Left kidney (tissue), 2 donors: Measurements from ENCODE around the gene SLC25A36. TPM values are rescaled to one million over a fixed set of nuclear protein-coding genes. Genes with fewer than 3 reads are reported as not detected.
"Not testable (repeated sequence)": the region's sequence is repeated elsewhere in the genome, so short reads cannot be mapped to it uniquely, and the experiment has no call there.

Experiments used
- DNase-seq: peaks from one replicate; pipeline ENCODE4 v3.0.0-alpha.2; 2013
- polyA plus RNA-seq: library from polyadenylated mRNA; unstranded; fragments of 120-200 nt; gene quantifications from one replicate; pipeline ENCODE4 v1.2.1, GENCODE V29; 2013; ENCODE audit not compliant: insufficient read length

SLC25A36 gene
- polyA plus RNA-seq, 1 donor: 210 TPM

DNA sequence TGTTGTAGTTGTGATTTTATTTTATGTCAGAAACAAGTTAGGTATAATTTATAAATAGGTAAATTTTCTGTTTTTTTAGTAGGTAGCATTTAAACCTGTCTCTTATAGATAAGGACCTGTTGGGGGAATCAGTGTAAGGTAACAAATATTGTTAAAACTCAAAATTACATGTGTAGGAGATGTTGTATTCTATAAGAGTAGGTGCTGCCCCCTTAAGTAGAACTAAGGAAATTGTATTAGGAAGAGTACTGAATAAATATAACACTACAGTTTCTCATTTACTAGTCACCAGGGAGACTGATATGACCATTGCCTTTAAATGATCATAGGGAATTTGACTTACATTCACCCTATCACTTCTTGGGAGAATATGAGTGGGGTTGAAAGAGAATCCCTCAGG, 31.2 kb downstream of the SLC25A36 start:
- no peak for DNase-seq

DNA sequence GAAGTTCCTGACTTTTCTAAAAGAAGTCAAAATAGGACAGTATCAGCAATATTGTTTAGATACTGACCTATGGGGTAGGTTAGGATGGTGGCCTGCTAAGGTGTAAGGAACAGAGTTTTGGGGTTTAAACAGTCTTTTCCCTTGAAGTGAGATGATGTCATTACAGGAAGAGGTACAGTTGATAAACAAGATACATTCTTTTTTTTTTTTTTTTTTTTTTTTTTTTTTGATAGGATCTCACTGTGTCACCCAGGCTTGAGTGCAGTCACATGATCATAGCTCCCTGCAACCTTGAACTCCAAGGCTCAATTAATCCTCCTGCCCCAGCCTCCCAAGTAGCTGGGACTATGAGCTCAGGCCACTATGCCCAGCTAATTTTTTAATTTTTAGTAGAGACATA, 33.3 kb downstream of the SLC25A36 start:
- no peak for DNase-seq

DNA sequence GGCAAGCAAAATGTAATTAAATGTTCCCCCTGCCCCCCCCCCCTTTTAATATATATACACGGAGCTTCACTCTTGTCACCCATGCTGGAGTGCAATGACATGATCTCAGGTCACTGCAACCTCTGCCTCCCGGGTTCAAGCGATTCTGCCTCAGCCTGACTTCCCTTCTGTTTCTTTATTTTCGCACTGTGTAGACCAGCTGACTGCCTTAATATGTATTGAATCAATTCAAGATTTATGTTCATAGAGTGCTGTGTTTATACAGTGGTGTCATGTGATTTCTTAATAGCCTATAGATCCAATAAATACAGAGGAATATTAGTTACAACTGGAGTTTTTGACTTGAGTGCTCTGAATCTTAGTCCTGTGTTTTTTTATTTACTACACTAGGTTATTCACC, 39.0 kb downstream of the SLC25A36 start:
- no peak for DNase-seq

DNA sequence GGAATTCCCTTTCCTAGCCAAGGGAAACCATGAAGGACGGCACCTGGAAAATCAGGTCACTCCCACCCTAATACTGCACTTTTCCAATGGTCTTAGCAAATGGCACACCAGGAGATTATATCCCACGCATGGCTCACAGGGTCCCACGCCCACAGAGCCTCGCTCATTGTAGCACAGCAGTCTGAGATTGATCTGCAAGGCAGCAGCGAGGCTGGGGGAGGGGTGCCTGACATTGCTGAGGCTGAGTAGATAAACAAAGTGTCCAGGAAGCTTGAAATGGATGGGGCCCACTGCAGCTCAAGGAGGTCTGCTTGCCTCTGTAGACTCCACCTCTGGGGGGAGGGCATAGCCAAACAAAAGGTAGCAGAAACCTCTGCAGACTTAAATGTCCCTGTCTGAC, 46.2 kb downstream of the SLC25A36 start:
- not testable (repeated sequence) for DNase-seq

DNA sequence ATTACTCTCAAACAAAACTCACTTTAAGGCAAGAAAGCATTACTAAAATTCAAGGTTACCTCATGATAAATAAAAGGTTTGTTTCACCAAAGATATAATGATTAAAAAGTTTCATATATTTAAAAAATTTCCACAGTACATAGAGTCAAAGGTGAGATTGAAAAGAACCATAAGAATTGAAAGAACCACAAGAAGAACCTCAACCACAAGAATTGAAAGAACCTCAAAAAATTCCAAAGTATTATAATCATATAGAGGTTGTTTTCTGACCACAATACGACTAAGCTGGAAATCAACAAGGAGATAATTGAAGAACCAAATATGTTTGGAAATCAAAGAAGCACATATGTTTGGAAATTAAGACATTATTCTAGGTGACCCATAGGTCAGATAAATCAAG, 52.7 kb downstream of the SLC25A36 start:
- no peak for DNase-seq

DNA sequence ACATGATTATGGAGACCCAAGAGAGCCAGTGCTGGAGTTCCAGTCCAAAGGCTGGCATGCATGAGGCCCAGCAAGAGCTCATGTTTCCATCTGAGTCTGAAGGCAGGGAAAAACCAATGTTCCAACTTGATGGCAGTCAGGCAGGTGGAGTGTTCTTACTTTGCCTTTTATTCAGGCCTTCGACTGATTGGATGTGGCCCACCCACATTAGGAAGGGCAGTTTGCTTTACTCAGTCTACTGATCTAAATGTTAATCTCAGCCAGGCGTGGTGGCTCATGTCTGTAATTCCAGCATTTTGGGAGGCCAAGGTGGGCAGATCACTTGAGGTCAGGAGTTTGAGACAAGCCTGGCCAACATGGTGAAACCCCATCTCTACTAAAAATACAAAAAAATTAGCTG, 53.2 kb downstream of the SLC25A36 start:
- DNase-seq: not testable (repeated sequence)

DNA sequence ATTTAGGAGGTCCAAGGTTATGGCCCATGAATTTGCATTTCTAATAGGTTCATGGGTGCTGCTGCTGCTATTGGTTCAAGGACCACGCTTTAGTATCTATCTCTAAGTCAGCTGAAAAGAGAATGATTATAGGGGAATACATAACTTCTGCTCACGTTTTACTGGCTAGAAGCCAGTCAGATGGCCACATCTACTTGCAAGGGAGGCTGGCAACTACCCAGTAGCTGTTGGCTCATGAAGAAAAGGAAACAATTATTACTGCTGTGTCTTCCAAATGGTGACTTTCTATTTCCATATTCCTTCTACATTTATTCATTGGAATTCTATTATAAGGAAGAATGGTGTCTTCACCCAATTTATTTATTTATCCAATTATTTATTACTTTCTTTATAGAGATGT, 54.2 kb downstream of the SLC25A36 start:
- DNase-seq: no peak

DNA sequence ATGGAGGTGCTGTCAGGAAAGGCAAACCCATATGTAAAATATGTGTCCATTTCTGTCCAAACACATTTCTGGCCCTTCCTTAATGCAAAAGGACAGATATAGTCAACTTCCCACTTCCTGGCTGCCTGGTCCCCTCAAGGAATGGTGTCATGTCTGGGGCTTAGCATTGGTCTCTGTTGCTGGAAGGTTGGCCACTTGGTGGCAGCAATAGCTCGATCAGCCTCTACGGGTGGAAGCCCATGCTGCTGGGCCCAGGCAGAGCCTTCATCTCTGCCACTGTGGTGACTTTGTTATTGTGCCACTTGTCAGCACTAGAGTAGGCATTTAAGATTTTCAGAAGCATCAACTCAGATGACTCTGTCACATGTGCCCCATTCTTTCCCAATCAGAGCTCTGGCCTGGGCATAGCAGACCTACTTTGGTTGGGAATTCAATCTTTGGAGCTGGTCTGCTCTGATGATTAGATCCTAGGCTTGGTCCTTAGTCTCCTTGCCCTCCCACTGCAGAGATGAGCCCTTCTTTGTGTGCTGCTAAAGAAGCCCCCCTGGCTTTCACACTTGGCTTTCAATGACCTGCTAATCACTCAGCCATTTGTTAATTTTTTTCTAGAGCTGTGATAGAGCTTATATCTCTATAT, 58.5 kb downstream of the SLC25A36 start:
- DNase-seq: peak; percentile 67

DNA sequence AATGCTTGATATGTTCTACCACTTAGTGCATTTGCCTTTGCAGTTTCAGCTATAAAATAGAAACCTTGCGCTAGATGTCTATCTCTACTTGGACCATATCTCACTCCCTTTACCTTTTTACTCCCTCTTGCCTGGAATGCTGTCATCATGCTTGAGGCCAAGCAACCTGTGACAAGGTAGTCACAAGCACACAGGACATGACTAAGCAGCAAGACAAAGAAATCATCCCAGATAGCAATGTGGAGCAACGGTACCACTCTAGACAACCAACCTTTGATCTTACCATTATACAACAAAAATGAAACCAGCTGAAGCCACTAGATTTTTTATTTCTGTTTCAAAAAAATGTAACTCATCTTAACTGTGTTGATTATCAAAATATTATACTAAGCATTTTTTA, 59.0 kb downstream of the SLC25A36 start:
- DNase-seq: no peak

DNA sequence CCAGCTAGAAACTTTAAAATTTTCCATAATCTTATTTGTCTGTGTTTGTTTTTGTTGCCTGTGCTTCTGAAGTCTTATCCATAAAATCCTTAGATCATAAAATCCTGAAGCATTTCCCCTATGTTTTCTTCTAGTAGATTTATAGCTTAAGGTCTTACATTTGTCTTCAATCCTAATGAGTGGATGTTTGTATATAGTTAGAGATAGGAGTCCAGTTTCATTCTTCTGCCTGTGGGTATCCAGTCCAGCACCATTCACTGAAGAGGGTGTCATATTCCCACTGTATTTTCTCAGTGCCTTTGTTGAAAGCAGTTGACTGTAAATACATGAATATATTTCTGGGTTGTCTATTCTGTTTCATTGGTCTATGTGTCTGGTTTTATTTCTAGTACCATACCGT, 64.7 kb downstream of the SLC25A36 start:
- DNase-seq: no peak

DNA sequence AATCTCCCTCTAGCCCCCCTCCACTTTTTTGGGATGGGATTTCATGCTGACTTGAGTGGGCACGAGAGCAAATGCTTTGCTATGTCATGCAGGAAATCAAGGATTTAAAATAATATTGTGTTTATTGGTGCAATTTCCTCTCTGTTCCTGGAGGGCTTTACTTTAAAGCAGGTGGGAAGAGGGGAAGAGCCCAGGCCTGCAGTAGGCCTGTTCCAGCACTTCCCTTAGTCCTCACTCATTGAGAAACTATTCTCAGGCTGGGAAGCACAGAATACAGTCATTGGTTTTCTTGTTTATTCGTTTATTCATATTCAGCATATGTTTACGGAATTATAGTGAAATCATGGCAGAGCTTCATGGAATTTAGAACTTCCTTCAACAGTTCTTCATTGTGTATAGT, 67.9 kb downstream of the SLC25A36 start:
- no peak for DNase-seq

DNA sequence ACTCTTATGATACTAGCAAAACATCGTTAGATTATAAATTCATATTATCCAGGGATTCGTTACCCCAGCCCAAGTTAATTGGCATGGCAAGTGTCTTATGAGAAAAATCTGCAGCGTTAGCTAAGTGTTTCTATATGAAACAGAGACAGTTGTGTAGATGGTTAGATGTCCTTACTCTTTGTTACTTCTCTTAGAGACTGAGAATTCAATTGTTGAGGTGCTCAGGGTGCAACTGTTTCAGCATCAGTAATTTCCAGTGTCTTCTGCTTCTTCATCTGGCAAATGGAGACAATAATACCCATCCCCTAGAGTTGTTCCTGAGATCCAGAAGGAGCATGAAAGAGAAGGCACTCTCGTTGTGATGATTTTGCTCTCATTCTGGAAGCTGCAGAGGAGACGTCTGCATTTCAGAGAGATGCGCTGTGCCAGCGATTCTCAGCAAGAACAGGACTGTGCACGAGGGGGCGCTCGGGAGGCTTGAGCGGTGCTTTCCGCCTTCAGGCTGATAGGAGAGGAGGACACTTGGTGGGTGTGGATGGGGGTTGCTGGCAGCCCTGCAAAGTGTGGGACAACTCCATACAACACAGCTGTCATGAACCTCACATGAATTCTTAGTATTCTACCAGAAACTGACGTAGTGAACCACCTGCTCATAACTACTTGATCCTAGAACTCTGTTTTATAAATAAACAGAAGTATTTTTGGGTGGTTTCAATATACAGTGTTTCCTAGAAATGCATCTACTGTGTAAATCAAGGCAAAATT, 69.8 kb downstream of the SLC25A36 start:
- DNase-seq: peak; percentile 67

DNA sequence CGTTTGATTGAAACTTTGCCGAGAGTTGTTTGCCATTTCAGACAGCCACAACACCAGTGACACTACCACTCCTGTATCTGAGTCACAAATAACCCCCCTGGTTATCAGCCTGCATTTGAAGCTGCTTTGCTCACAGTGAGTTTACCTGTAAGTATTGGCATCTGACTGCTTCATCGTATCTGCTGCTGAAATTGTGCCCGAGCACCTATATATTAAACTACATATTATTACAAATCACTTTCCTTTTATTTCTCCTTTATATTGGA, 70.3 kb downstream of the SLC25A36 start:
- no peak for DNase-seq

DNA sequence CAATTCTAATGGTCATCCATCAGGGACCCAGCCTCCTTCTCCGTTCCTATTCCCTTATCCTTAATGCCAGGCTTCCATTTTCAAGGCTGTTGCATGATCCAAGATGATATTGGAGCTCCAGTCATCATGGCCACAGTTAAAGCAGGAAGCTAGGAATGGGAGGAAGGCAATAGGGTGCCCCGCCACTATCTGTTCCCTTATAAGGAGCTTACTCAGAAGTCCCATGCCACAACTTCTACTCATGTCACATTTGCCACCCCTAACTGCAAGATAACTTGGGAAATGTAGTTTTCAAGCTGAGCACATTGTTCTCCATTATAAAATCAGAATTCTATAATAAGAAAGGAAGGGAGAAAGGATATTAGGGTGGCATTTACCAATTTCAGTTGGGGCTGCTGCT, 70.9 kb downstream of the SLC25A36 start:
- no peak for DNase-seq

DNA sequence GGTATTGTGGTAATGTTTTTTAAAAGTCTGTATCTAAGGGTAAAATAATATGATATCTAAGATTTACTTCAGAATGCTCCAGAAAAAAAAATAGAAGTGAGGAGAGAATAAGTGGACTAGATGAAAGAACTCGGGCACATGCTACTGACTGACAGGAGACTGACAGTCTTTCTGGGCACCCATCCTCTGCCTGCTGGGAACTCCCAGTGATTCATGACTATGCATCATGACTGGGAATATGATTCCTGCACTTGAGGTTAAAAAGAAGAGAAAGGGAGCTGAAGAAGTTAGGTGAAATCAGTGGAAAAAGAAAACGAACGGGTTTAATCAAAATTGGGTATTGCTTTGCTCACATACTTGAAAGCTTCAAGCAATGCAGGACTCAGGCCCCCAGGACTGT, 73.8 kb downstream of the SLC25A36 start:
- no peak for DNase-seq

DNA sequence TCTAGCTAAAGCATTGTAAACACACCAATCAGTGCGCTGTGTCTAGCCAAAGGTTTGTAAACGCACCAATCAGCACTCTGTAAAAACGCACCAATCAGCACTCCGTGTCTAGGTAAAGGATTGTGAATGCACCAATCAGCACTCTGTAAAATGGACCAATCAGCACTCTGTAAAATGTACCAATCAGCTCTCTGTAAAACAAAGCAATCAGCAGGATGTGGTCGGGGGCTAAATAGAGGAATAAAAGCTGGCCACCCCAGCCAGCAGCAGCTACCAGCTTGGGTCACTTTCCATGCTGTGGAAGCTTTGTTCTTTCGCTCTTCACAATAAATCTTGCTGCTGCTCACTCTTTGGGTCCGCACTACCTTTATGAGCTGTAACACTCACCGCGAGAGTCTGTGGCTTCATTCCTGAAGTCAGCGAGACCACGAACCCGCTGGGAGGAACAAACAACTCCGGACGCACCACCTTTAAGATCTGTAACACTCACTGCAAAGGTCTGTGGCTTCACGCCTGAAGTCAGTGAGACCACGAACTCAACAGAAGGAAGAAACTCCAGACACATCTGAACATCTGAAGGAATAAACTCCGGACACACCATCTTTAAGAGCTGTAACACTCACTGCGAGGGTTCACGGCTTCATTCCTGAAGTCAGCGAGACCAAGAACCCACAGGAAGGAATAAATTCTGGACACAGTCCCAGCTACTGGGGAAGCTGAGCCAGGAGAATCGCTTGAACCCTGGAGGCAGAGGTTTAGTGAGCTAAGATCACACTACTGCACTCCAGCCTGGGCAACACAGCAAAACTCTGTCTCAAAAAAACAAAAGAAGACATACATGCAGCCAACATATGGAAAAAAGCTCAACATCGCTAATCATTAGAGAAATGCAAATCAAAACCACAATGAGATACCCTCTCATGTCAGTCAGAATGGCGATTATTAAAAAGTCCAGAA, 76.0 kb downstream of the SLC25A36 start:
- not testable (repeated sequence) for DNase-seq

DNA sequence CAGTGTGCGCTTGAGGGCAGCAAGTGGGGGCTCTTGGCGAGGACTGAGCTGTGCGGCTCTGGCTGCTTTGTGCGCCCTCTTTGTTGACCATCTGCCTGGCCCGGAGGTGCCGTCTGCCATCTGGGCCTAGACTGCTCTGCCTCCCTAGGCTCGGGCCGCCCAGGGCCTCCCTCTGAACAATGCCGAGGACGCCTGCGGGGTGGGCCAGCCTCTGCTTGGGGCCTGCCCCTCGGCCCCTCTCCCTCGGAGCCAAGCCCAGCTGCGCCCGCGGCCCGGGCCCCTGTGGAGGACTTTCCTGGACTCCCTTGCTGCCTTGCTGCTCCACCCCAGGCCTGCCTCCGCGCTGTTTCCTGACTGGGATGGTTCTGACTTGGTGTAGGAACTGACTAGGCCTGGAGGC, 77.6 kb downstream of the SLC25A36 start:
- no peak for DNase-seq

DNA sequence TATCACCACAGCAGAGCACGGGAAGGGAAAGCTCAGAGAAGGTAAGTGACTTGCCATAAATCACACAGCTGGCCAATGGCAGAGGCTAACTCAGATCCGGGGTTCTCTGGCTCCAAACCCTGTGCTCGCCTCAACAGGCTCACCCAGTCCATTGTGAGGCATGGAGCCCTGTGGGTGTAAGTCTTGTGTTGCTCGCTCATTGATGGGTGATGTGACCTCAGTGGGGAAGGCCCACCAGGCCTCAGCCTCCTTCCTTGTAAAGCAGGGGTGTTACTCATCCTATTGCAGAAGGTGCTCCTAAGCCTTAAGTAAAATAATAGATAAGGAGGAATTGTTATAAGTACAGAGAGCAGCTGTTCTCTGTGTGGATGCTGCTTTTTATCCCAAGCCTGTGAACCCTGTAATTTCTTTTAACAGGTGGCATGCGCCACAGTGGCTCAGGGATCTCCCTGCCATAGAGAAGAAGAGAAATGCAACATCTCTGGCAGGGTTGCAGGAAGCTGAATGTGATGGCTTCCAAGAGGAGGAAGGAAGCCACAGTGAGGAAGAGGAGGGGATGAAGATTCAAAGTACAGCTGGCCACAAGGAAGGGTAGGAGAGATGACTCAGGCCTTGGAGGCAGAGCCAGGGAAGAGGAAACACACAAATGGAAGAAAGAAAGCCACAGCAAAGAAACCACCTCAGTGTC, 78.7 kb downstream of the SLC25A36 start:
- DNase-seq: no peak

DNA sequence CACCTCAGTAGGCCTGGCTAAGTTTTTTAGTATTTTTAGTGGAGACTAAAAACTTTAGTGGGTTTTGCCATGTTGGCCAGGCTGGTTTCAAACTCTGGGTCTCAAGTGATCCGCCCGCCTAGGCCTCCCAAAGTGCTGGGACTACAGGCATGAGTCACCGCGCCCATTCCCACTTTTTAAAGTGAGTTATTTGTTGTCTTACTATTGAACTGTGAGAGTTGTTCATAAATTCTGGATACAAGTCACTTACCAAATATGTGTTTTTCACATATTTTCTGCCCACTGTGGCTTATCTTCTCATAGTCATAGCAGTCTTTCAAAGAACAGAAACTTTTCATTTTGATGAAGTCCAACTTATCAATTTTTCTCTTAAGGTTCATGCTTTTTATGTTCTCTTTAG, 79.6 kb downstream of the SLC25A36 start:
- no peak for DNase-seq
